ENCODE data around the gene PTF1A.

GRCh38 chr10:23187155-23187554 is 5.0 kb upstream of the PTF1A start:
- TF ChIP-seq, protein P1, sequence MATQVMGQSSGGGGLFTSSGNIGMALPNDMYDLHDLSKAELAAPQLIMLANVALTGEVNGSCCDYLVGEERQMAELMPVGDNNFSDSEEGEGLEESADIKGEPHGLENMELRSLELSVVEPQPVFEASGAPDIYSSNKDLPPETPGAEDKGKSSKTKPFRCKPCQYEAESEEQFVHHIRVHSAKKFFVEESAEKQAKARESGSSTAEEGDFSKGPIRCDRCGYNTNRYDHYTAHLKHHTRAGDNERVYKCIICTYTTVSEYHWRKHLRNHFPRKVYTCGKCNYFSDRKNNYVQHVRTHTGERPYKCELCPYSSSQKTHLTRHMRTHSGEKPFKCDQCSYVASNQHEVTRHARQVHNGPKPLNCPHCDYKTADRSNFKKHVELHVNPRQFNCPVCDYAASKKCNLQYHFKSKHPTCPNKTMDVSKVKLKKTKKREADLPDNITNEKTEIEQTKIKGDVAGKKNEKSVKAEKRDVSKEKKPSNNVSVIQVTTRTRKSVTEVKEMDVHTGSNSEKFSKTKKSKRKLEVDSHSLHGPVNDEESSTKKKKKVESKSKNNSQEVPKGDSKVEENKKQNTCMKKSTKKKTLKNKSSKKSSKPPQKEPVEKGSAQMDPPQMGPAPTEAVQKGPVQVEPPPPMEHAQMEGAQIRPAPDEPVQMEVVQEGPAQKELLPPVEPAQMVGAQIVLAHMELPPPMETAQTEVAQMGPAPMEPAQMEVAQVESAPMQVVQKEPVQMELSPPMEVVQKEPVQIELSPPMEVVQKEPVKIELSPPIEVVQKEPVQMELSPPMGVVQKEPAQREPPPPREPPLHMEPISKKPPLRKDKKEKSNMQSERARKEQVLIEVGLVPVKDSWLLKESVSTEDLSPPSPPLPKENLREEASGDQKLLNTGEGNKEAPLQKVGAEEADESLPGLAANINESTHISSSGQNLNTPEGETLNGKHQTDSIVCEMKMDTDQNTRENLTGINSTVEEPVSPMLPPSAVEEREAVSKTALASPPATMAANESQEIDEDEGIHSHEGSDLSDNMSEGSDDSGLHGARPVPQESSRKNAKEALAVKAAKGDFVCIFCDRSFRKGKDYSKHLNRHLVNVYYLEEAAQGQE (IDR thresholded peaks at IDR 0.05; ENCODE audit: insufficient read depth in 1 of 2, low read depth in 2 of 2, low read length in 1 of 2), result no peak
- no peak for TF ChIP-seq SIN3A (IDR thresholded peaks at IDR 0.05; ENCODE audit: borderline replicate concordance, insufficient read depth, low read depth, low read length)
- TF ChIP-seq CTCF (IDR thresholded peaks at IDR 0.05), result no peak
- no peak for TF ChIP-seq POLR2AphosphoS5 (IDR thresholded peaks at IDR 0.05; ENCODE audit: low read depth, low read length)
